ENCODE measurements around the gene ABCC11.
A peak's percentile ranks its signal among the peaks of the same experiment; 100 is the strongest.
"Not testable (repeated sequence)": the region's sequence is repeated elsewhere in the genome, so short reads cannot be mapped to it uniquely, and the experiment has no call there.

The ABCC11 gene

DNA sequence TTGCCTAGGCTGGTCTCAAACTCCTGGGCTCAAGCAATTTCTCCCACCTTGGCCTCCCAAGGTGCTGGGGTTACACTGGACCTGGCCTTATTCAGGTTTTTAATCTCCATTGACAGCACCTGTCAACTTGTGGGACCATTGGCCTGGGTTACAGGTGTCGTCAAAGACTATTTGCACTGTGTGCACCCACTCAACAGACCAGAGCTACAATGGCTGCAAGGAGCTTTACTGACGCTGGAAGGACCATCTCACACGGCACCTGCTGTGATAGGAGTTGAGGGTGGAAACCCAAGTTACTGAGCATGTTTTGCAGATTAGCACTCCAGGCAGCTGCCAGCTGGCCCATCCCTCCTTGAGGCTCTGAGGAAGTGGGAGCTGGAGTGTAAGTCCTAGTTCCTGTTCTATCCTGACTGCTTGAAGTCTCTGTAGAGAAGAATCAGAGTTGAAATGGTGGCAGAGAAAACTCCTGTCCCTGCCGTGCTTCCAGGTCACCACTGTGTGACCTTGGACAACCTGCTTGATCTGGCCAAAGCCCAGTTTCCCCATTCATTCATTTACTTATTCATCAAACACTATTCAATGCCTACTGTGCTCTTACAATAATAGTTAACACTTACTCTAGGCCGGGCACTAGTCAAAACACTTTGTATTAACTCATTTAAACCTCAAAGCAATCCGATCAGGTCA, 45.7 kb downstream of the ABCC11 start:
- DNase-seq (ENCODE audit: low read depth), result no peak

GRCh38 chr16:48197294-48197693, 50.0 kb downstream of the ABCC11 start:
- no peak for DNase-seq (ENCODE audit: low read depth)

- DNase-seq (ENCODE audit: low read depth), result no peak
Measured at GRCh38 chr16:48194828-48195556, 52.3 kb downstream of the ABCC11 start.

- no peak for DNase-seq (ENCODE audit: low read depth)
Measured at GRCh38 chr16:48193846-48194245, 53.5 kb downstream of the ABCC11 start.

- no peak for DNase-seq (ENCODE audit: low read depth)
Measured at GRCh38 chr16:48188449-48189102, 58.8 kb downstream of the ABCC11 start.

GRCh38 chr16:48187779-48188178, 59.6 kb downstream of the ABCC11 start:
- DNase-seq (ENCODE audit: low read depth), result no peak

GRCh38 chr16:48184681-48185080, 62.7 kb downstream of the ABCC11 start:
- no peak for DNase-seq (ENCODE audit: low read depth)

DNA sequence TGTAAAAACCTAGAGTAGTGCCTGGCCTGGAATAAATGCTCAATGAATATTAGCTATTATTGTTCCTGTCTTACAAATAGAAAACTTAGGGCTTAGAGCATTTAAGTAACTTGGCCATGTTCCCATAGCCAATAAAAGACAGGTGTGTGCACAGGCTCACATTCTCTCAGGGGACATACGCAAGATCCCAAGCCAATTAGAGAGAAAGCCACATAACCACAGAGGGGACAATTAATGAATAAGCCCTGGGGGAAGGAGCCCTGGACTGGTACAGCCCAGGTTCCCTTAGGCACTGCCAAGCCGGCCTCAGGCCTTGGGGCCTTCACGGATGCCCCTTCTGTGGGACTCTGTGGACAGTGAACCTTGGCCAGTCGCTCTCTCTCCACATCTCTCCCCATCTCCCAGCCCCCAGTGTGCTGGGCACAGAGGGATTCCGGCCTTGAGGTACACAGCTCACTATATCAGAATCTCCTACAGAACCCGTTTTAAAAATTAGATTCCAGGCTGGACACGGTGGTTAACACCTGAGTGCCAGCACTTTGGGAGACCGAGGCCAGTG, 64.3 kb downstream of the ABCC11 start:
- DNase-seq (ENCODE audit: low read depth), result no peak

DNA sequence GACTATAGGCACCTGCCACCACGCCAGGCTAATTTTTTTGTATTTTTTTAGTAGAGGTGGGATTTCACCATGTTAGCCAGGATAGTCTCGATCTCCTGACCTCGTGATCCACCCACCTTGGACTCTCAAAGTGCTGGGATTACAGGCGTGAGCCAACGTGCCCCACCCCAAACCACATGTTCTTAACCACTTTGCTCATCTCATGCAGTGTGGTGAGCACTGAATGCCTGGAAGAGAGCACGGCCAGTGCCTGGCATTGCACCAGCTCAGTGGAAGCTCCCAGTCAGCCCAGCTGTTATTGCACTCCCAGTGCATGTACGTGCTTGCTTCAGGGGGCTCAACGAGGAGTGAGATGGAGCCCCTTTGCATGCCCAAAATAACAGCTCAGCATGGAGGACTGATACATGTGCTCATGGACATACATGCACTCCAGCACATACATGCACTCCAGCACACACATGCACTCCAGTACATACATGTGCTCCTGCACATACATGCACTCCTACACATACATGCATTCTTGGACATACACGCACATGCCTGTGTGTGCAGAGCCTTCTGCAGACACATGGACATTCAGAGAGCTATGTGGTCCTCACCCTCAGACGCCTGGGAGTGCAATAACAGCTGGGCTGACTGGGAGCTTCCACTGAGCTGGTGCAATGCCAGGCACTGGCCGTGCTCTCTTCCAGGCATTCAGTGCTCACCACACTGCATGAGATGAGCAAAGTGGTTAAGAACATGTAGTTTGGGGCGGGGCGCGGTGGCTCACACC, 65.4 kb downstream of the ABCC11 start:
- DNase-seq (ENCODE audit: low read depth), result not testable (repeated sequence)

DNA sequence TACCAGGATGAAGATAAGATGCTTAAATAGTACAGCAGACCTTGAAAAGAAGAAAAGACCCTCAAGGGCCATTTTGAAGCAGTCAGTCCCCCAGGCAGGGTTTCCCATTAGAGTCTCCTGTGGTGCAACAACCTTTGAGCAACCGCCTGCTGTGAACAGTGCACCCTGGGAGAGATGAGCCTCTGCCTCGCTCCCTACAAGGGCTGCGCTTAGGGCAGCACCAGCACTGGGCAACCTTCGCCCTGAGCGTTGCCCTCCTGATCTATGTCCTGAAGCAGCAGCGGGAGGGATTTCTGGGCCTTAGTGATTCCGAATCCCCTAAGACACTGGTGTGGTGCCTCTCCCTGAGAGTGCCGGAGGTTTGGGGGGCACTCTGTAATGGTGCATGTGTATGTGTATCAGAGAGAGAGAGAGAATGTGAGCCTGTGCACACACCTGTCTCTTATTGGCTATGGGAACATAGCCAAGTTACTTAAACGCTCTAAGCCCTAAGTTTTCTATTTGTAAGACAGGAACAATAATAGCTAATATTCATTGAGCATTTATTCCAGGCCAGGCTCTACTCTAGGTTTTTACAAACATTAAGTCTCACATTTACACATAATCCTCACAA, 66.4 kb downstream of the ABCC11 start:
- DNase-seq (ENCODE audit: low read depth), result no peak

- no peak for DNase-seq (ENCODE audit: low read depth)
Measured at GRCh38 chr16:48176635-48177408, 70.5 kb downstream of the ABCC11 start.

DNA sequence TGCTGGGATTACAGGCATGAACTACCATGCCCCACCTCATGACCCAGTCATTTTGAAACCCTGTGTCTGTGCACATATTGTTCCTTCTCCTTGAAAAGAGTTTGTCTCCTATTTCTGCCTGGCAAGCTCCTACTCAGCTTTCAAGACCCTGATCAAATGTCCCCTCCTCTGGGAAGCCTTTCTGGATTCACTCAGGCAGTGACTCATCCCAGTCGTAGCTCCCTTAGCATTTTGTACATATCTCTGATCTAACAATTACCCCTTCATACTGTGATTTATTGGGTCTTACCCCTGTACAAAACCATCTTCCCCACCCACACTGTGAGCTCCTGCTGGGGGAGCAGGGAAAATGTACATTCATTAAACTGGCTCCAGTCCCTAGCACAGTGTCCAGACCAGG, 73.5 kb downstream of the ABCC11 start:
- no peak for DNase-seq (ENCODE audit: low read depth)

GRCh38 chr16:48172682-48173081, 74.7 kb downstream of the ABCC11 start:
- DNase-seq (ENCODE audit: low read depth), result no peak

DNA sequence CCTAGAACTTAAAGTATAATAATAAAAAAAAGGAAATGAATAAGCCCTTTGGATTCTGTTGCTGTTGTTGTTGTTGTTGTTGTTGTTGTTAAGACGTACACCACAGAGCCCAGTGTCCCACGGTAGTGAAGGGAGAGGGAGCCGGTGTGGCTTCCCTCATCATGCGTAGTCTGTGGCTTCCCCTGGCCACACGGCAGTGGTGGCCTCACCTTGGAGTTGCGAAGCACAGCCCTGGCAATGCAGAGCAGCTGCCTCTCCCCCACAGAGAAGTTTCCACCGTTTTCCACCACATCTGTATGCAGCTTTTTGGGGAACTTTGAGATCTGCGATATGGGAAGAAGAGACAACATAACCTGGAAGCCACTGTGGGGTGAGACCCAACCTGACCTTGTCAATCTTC, 77.4 kb downstream of the ABCC11 start:
- DNase-seq (ENCODE audit: low read depth), result no peak

GRCh38 chr16:48168075-48168474, 79.3 kb downstream of the ABCC11 start:
- no peak for DNase-seq (ENCODE audit: low read depth)

DNA sequence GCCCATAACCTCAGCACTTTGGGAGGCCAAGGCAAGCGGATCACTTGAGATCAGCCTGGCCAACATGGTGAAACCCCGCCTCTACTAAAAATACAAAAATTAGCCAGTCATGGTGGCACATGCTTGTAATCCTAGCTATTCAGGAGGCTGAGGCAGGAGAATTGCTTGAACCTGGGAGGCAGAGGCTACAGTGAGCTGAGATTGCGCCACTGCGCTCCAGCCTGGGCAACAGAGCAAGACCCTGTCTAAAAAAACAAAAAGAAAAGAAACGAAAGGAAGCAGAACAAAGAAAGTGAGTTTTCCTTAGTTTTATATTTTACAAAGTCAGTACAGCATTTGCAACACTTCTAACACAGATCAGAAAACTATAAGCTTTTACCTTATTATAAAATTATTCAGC, 80.7 kb downstream of the ABCC11 start:
- DNase-seq (ENCODE audit: low read depth), result not testable (repeated sequence)

- DNase-seq (ENCODE audit: low read depth), result no peak
Measured at GRCh38 chr16:48165961-48166578, 81.3 kb downstream of the ABCC11 start.

DNA sequence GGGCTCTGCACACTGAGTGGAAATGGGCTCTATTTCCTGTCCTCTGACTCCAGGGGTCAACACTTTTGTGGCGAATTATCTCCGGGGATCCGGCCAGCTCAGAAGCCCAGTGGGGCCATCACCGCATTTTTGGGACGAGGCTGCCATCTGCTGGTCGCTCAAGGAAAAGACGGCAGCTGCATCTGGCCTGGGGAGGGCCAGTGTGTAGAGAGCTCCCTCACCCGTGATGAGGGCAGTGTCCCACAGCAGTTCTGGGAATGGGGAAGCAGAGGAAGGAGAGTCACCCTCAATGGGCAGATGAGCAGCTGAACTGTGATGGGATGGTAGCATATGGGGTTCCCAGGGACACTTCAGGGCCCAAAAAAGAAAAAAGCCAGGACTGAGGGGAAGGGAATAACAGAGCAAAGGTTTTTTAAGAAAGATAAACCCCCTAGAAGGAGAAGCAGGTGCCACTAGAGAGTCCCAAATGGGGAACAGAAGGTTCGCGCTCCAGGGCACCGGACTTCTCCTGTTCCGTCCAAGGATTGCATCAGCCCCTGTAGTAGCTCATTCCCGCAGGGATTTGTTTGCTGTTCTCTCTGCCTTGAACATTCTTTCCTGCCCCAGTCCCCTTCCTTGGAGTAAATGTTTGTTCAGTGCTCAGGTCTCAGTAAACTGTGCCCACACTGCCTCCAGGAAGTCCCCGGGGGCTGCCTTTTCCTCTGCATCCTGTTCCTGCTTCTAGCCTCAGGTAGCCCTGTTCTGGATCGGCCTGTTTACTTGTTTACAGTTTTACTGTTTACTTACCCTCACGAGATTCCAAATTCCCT, 82.2 kb downstream of the ABCC11 start:
- DNase-seq (ENCODE audit: low read depth), result peak; percentile 42

DNA sequence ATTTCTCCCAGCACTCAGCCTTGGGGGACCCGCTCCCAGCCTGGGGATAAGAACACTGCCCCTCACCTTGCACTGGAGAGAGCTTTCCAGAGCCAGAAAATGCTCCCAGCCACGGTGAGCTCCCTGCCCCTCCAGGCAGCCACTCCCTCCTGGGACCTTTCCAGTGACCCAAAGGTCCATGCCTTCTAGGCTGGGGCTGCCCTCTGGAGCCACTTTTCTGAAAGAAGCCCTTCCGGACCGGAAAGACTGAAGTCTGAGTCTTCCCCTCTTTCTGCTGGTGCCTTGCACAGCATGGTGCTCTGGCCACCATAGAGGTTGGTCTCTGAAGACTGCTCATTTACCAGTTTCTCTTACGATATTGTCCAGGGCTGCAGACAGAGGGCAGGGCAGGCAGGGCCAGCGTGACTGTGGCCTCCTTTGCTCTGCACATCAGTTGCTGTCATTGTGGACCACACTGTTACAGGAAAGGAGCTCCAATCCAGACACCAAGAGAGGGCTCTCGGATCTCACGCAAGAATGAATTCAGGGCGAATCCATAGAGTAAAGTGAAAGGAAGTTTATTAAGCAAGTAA, 84.4 kb downstream of the ABCC11 start:
- DNase-seq (ENCODE audit: low read depth), result no peak

All from stimulated activated CD4-positive, alpha-beta T cell treated with anti-CD3 and anti-CD28 coated beads, Interleukin-2, amount 100 ng/mL, for 4 hours (primary cell).